Measurements from ENCODE around the gene AQP2. TPM values are rescaled to one million over a fixed set of nuclear protein-coding genes. Genes with fewer than 3 reads are reported as not detected.
A peak's percentile ranks its signal among the peaks of the same experiment; 100 is the strongest.

AQP2 gene, protein sequence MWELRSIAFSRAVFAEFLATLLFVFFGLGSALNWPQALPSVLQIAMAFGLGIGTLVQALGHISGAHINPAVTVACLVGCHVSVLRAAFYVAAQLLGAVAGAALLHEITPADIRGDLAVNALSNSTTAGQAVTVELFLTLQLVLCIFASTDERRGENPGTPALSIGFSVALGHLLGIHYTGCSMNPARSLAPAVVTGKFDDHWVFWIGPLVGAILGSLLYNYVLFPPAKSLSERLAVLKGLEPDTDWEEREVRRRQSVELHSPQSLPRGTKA
- 0.70 TPM for total RNA-seq

DNA sequence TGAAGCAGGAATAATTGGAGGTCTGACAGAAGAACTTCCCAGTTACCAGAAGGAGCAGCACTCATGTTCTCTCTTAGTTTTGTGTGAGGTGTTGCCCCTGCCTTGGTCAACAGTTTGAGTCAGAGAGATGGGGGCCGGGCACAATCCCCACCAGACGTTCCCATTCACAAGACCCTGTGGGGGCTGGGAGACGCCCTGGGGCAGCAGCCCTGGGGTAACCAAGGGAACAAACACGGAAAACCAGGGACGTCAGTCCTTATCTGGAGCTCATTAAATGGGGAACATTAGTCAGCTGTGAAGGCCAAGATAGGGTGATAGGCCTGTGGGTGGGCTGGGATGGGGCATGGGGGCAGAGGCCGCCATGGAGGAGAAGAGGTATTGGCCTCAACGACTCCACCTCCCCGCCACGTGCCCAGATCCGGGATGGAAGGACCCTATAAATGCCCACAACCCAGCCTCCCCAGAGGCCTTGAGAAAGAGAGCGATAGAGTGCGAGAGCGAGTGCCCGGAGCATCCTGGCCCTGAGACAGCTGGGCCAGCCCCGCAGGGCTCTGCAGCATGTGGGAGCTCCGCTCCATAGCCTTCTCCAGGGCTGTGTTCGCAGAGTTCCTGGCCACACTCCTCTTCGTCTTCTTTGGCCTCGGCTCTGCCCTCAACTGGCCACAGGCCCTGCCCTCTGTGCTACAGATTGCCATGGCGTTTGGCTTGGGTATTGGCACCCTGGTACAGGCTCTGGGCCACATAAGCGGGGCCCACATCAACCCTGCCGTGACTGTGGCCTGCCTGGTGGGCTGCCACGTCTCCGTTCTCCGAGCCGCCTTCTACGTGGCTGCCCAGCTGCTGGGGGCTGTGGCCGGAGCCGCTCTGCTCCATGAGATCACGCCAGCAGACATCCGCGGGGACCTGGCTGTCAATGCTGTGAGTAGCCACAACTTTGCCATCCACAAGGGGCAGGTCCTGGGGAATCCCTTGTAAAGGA, at the start of gene AQP2:
Gene AQP2 (plus strand): TSS at position 465 of the 979 bp plus-strand sequence. CDS start 94 bp downstream, at position 559.
- no peak for DNase-seq (ENCODE audit: low spot score)

DNA sequence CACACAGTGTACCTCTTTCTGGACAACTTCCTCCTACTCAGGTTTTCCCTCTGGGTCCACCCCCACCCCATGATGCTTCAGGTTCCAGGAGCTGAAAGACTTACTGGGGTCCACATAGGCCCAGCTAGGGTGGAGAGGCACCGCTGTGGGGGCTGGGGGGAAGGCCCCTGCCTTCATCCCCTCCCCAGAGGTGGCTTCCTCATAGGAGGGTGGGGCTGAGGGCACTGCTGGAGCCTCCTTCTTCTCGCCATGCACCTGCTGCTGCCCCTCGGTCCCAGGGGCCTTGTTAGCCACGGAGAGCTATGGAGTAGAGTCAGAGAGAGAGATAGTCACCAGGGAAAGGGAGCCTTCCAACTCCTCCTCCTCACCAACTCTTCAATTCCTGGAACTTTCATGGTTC, 49.5 kb upstream of the AQP2 start:
- no peak for DNase-seq (ENCODE audit: low spot score)

DNA sequence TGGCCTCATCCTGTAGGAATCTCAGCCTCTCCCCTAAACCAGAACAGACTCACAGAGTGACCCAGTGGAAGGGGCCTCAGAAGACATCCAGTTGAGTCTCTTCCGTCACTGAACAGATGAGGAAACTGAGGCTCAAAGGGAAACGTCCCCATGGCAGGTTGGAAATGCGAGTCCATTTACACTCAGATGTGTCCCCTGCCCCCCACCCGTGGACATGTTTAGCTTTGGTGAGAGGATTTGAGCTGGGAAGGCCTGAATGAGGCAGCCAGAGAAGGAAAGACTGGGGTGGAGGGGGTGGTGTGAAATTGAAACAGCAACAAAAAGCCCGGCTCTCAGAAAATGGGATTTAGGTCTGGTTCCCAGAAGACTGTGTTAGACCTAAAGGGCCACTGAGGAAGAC, 48.6 kb upstream of the AQP2 start:
- DNase-seq (ENCODE audit: low spot score) = no peak

DNA sequence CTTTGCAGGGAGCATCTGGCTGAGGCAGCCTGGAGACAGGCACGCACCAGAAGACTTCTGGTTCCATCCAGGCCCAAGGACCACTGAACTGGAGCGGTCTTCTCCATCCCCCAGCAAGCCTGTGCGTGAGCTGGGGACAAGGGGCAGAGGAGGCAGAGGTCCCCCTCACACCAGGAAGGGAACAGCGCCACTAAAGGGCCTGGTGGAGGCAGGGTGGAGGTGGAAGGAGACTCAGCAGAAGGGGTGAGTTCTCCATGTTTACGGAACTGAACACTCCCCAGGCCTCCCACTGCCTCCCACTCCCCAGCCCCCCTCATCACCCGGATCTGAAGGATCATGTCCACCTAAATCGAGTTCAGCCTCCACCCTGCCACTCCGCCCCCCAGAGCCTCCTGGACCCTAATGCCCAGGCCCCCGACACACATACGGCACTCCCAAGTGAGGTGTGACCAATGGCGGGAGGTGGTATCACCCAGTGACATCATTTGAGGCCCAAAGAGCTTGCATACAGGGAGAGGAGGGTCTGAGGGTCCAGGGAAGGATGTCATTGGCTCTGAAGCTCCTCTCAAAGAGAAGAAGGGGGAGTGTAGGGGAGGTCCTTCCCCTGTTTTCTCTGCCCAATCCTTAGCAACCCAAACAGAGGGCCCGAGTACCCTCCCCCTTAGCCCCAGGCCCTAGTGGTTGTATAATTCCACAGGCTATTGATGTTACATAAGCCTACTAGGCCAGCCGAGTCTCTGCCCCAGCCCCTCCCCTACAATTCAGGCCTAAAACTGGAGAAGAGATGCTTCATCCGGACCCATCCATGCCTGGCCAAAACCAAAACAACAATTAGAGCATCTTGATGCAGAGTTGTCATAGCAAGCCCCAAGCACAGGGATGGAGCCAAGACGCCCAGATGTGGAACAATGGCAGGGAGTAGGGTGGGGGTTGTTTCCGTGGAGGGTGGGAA, 47.9 kb upstream of the AQP2 start:
- DNase-seq (ENCODE audit: low spot score) = no peak

DNA sequence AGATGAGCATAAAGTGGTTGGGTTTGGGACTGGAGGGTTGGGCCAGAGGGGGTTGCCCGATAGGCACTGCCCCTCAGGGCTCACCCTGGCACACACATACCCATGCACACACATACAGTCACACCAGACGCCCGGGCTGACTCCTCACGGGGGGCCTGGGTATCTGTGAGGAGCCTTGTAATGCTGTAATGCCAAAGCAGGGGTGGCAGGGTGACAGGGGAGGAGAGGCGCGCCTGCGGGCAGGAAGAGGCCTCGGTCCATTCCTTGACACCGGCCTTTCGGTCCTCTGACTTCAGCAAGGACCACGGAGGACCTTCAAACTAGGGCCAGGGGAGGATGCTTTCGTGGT, 47.2 kb upstream of the AQP2 start:
- DNase-seq (ENCODE audit: low spot score) = no peak

DNA sequence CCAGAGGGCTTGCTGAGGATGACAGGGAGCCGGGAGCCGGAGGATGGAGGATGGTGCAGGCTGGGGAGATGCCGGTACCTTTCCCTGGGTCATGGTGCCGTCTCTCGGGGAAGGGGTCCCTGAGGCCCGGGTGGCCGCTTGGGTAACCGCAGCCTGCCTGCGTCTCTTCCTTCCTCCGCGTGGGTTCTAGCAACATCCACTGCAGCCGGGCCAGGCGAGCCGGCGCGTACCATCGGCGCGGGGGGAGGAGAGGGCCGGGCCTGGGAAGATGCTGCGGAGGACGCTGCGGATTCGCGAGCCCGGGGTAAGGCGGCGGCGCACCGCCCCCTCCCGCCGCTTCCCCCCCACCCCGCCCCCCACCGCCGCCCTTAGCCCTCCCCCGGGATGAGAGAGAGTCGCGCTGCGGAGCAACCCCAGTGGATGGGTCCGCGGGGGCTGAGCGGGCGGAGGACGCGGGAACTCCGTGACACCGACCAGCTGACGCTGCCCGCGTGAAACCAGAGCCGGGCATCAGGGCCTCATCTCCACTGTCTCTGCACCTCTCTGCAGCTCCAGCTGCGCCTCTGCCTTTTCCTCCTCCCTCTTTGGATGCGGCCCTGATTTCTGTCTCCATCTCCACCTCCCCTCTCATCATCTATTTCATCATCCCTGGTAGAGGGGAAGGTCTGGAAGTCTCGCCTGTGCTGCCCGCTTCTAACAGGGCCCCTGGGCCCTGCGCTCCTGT, 46.7 kb upstream of the AQP2 start, which contains the start of gene FAIM2:
Gene FAIM2 (minus strand): TSS at position 201 of the 724 bp plus-strand sequence. CDS start 108 bp downstream, at position 93.
- peak; percentile 65 for DNase-seq (ENCODE audit: low spot score)

DNA sequence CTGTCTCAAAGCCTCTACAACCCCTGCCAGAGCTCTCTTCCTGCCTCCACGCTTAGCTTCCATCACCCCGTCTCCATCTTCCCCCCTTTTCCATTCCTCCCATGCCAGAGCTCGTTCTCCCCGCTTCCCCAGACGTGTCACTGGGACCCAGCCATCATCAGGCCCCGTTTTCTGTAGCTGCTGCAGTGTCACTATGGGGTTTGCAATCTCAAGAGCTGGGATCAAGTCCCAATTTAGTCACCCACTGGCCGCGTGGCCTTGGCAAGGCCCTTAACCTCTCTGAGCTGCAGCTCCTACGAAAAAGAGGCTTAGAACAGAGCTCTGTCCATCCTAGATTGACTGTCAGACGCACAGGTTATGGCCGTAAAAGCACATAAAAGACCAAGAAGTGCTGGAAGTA, 45.9 kb upstream of the AQP2 start:
- no peak for DNase-seq (ENCODE audit: low spot score)

DNA sequence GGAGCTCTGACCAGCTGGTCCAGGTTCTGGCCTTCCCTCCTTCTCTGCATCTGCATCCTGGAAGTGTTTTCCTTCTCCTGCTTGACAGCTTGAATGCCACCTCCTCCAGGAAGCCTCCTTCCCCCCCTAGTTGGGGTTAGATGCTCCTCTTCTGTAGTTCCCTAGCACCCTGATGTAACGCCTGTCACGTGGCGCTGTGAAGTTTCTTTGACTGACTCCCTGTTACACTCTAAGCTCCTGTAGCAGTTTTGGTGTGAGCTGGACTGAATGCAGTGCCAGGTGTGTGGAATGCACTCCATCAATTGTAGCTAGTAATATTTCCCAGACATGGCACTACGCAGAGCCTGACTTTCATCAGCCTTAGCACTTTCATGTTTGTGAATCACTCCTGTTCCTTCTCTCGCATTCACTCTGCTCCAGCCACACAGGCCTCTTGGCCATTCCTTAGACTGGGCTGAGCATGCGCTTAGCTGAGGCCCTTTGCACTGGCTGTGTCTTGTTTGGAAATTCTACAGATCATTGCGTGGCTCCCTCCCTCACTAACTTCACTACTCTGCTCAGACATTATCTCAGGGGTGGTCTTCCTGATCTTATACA, 44.7 kb upstream of the AQP2 start:
- DNase-seq (ENCODE audit: low spot score) = no peak

DNA sequence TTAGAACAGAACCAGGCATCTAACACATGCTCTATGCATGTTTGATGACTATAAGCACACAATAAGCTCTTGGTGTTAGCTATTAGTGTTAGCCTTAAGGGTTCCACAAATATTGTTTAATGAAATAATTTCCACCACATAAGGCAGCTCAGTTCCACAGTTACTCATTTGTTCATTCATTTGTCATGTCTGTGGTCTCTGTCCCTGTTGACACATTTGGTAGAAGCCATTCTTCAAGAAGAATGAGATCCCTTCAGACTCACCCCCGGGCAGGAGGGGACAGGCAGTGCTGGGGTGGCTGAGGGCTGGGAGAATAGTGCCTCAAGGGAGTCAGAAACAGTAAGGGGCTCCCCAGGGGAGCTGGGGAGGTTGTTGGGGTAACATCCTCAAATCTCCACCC, 43.2 kb upstream of the AQP2 start:
- no peak for DNase-seq (ENCODE audit: low spot score)

DNA sequence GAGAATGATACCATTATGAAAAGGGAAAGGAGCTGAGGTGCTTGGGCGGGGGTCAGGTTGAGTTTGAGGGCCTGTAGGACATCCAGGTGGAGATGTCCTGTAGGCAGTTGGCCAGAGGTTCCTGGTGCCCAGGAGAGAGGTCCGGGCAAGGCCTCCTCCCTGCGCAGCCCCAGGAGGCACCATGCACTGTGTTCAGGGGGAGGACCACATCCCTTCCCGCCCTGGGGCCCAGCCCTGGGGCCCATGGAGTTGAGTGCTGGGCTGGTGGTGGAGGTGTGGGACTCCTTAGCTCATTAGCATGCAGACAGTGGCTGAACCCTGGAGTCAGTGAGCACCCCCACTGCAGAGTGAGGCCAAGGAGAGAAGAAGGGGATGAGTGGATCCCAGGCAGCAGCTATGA, 41.2 kb upstream of the AQP2 start:
- DNase-seq (ENCODE audit: low spot score) = no peak

DNA sequence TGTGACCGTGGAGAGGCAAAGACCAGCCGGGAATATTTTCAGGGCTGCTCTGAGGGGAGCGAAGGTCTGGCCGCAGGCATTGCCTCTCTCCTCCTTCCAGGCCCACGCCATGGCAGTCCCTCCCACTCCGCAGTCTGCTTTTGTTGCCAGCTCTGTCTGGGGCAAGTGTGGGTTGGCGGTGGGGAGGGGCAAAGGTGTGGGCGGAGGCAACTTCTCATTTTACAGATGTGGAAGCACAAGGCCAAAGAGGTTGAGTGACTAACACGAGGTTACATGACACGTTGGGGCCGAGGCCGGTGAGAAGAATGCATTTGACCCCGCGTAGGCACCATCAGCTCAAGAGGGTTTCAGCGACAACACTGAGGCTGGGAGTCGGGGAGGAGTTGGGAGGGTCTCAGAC, 40.7 kb upstream of the AQP2 start:
- DNase-seq (ENCODE audit: low spot score) = no peak

DNA sequence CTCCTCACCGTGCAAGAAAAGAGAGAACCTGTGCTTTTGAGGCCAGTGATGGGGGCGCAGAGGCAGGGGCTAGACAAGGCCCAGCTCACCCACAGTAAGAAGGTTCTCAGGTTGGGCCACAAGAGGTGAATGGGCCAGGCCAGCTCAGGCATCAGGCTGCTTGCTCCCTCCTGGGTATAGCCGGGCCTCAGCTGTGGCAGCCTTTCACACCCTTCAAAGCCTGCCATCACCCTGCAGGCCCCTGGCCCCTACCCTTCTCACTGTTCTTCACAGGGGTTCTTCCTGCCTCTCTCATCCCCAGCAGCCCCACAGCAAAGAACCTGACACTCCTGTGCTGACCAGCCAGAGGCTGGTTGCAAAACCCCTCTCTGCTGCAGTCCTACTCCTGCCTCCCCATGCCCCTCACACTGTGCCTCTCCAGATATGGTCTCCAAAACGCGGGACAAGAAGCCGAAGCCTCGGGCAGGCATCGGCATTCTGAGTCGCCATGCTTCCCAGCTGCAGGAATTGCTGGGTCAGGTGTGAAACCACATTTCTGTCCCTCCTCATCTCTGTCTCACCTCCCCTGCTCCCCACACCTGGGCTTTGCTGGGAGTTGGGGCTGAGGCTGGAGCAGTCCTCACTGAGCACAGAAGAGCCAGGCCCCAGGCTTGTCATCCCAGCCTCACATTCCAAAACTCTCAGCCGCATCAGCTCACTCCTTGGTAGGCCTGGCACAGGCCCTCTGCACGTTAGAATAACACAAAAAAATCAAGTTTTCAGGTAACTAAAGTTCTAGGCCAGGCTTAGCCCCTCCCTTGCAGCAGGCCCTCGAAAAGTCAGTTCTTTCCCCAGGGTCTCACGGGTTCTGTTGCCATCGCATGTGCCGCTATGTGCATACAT, 40.0 kb upstream of the AQP2 start:
- DNase-seq (ENCODE audit: low spot score) = no peak

DNA sequence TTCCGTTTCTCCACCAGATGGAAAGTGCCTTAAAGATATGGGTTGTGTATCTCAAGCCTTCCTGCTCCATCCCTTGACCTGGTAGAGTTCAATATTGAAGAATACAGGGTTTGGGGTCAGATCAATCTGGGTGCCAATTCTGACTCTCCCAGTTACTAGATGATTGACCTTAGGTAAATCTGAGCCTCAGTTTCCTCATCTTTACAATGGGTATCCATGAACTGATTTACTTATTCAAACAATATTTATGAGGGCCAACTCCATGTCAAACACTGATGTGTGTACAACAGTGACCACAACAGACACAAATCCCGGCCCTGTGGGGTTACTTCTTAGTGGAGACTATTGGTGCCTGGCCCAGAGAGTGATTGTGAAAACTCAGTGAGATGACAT, 39.3 kb upstream of the AQP2 start:
- DNase-seq (ENCODE audit: low spot score) = no peak

DNA sequence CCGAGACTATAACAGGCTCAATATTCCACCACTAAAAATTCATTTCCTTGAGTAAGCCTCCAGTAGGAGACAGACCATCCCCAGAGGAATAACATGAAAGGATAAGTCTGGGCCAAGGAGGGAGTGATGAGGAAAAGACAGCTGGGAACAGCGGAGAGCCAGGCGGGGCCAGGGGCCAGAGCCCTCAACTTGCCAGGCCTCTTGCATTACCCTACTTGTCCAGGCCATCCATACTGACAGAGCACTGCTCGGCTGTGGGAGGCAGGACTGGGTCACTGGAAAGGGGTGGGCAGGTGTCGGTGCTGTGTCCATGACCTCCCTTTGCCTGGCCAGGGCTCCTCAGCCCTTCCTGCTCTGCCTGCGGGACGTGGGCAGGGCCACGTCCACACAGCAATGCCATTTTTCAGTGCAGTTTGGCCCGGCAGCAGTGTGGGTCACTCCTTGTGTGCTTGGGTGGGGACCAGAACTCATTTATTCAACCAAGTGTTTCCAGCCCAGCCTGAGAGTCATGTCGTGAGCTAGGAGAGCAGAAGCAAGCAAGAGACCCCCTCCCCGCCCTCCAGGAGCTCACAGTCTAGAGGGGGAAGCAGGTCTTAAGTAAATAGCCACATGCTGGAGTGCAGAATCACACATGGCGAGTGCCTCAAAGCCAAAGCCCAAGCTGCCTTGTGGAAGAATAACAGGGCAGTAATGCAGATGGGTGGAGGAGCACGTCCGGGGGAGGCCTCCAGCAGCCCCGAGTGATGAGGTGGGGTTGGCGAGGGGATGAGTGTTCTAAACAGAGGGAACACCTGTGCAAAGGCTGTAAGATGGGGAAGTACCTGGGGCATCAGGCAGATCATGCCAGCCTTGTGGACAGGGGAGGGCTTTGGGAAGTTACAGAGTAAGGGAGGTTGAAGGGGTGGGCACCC, 37.9 kb upstream of the AQP2 start:
- no peak for DNase-seq (ENCODE audit: low spot score)

DNA sequence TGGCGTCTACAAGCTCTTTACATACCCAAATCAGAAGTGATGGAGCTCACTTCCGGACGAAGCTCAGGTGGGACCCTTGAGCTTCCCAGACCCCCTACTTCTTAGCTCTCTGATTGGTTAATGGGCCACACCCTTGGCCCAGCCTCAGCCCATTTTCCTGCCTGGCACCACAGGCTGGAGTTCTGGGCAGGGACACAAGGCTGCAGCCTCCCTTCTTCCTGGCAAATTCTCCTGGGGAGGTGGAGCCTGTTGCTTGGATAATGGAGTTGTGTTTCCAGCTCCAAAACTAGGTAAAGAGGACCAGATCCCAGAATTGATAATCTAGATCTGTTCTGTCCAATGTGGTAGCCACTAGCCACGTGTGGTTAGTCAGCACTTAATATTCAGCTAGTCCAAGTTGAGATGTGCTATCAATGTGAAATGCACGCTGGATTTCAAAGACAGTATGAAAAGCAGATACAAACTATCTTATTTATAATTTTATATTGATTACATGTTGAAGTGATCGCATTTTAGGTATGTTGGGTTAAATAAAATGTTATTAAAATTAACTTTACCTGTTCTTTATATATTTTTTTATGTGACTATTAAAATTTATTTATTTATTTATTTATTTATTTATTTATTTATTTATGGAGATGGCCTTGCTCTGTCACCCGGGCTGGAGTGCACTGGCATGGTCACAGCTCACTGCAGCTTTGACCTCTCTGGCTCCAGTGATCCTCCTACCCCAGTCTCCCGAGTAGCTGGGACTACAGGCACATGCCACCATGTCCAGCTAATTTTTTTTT, 34.2 kb upstream of the AQP2 start:
- no peak for DNase-seq (ENCODE audit: low spot score)

DNA sequence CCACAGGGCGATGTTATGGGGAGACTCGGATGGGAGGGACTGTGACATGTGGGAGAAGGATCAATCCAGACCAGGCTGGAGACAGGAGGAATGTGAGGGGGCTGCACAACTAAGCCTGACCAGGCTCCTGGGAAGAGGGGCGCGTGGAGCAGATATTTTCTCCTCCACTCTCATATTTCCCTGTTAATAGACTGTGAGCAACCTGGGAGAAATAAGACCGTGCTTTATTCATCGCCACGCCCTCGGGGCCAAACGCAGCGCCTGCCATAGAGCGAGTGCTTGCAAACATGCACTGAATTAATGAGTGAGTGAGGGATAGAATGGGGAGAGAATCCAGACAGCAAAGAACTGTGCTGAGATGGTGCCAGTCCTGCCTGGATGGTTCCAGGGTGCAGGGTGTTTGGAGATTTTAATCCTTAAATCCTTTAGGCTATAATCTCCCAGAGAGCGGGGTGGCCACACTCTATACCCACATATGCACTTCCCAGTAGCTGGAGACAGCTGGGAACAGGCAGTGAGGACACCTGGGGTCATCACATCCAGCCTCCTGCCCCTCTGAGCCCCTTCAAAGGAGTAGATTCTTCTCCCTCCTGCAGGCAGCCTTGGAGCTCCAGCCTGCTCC, 33.3 kb upstream of the AQP2 start:
- DNase-seq (ENCODE audit: low spot score) = no peak

DNA sequence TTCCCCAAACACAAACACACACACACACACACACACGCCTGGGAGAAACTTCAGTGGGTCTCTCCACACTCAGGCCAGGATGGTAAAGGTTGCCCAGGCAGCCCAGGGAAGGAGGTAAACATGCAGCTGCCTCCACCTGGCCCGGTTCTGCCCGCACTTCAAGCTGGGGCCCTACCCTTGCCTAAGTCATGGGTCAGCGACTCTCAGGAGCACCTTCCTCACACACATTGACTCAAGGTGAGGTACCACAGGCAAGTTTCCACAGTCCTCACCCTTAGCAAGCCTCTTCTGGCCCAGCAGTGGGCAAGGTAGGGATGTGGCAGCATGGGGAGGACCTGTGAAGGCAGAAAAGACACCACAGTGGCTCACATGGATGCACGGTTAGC, 32.8 kb upstream of the AQP2 start:
- no peak for DNase-seq (ENCODE audit: low spot score)
